IPS DF 4.7 (cell line): ENCODE results near the gene TOX2.

Experiments
- DNase-seq: peaks from one replicate; pipeline ENCODE4 v3.0.0-alpha.2; 2013; ENCODE audit warnings: low spot score; ENCODE audit errors: extremely low read depth

The TOX2 gene

DNA sequence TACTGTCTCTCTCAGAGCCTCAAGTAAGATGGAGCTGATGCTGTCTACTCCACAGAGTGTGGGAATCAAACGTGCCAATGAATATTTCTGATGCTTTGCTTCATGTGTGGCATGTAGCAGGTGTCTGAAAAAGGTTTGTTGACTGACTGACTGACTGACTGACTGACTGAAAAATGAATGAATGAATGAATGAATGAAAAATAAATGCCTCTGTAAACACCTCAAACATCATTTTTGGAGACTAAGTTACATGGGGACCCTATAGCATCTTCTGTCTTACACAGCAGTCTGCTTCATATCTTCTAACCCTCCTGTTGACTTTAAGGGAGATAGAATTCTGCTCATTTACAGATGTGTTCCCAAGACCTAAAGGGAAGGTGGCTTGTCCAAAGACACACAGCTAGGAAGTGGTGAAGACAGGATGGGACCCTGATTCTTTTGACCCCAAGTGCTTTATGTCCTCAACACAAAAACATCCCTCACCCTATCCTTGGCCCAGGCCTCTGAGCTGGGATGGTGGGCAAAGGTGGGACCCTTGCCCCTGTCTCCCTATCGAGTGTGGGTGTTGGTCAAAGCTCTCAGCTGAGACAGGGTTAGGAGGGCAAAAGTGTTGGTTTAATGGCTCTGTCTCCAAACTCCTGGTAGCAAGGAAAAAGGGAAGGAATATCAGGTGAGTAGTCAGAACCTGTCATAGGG, 104.4 kb downstream of the TOX2 start:
- DNase-seq, result no peak

DNA sequence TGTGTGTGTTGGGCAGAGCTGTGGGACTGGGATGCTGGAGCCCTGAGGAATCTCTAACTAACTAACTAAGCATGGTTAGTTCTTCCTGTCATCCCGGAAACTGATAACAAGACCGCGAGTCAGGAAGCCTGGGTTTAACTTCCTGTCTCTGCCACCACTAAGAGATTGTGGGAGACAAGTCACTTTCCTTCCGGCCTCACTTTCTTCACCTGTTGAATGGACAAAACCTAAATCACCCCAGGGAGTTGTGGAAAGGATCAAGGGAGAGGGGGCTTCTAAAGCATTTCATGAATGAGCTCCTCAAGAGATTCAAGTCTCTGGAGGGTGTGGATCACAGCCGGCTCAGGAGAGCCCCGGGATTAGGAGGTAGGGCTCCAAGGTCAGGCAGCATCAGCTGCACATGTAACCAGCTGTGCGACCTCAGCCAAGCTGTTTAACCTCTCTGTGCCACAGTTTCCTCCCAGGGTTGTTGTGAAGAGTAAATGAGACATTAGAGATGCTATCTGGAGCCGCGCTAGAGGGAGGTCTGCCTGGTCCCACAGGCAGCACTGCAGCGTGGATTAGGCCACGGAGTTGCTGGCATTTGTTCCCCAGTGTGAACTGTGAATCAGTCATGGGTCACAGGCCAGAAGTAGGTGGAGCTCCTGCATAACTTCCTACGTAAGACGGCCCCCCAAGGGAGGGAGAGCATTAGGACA, 105.1 kb downstream of the TOX2 start:
- no peak for DNase-seq

DNA sequence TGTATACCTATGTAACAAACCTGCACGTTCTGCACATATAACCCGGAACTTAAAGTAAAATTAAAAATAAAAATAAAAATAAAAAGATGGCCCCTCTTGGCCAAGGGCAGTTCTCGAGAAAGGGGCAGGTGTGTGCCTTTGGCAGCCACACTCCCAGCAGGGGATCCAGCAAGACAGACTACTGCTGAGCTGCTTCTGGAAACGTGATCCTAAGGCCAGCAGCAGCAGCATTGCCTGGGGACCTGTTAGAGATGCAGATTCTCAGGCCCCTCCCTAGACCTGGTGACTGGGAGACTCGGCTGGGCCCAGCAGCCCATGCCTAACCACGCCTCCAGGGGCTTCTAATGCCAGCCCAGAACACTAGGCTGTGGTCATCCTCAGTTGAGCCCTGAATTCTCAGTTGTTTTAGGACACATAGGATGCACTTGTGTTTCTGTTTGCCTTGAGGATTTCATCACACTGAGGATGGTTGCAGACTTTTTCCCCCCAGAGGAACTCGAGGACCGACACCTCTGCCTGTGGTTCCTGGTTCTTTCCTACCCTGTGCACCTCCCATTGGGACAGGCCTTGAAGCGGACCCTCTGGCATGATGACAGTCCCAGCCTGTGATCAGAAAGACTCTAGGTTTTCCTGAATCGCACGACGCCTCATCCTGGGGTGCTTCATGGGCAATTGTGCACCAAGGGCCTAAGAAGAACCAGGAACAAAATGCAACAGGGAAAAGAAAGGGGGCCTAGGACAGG, 105.9 kb downstream of the TOX2 start:
- DNase-seq, result peak; percentile 7

DNA sequence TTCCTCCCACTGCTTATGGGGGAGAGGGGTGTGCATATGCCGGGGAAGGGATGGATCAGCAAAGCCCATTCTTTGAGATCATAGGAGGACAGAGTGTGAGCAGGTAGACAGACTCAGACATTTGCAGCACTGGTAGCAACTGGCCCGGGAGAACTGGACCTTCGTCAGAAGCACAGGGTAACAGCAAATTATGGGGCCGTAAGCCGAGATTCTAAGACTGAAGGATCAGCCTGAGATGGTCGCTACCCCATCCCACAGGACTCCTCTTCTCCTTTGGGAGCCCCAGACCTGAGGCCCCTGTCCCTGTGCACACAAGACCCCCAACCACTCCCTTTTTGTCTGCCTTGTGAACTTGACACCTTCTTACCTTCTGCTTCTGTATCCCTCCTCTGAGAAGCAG, 106.5 kb downstream of the TOX2 start:
- no peak for DNase-seq

DNA sequence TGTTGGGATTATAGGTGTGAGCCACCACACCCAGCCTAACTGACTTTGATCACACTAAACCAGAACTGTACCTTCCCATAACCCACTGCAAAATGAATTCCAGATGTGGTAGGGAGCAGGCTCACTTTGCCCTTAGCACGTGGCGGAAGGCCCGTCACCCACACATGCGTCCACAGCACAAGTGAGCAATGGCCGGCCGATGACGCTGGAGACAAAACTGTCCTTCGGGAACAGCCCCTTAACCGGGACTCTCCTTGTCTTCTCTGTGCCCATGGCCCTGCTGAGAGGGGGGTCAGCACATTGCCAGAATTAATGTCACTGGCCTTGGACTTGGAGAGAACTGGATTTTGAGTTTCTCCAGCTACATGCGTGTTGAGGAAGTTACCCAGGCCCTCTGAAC, 107.2 kb downstream of the TOX2 start:
- no peak for DNase-seq

DNA sequence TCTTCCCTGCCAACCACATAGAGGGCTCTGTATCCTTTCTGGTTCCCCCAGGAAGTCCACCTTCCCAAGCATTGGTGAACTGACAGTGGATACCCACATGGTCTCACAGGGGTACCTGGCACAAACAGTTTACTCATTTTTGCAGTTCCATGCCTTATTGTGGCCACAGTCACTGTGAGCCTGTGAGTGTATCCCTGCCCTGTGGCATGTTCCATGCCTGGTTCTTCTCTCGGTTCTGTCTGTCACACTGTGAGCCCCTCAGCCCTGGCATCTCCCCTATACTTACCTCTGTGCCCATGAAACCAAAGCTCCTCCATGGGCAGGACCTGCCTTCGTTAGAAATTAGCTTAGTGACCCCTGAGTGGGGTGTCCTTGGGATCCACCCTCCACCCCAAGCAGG, 107.8 kb downstream of the TOX2 start:
- DNase-seq, result no peak

DNA sequence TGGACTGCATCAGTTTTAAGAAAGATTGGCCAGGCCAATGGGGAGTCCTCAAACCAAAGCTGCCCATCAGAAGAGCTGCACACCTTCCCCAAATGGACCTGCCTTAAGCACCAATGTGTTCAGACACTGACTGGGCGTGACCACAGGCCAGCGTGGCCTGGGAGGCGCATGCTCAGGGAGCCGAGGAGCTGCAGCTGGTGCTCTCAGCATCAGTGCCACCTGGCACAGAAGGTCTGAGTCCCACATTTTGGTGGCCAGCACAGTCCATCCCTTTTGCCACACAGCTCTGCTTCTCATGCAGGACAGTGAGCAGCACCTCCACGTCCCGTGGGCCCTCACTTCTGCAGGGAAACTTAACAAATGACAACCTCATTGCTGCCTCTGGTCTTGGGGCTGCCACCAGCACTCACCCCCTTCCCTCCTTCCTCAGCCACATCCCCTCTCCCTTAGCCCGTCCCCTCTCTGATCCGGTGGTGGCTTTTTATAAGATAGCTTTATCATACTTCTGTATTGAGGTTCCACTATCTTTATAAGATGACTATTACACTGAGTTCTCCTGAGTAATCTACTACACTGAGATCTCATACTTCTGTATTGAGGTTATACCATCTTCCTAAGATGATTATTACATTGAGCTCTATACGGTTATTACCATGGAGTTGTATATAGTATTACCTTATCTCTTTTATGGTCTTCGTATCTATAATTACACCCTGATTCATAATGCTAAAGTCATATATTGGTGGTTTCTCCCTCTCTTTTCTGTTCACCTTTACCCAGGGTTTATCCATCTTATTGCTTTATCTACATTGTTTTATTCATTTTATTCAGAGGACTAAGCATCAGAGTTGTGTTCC, 109.1 kb downstream of the TOX2 start:
- DNase-seq, result no peak

DNA sequence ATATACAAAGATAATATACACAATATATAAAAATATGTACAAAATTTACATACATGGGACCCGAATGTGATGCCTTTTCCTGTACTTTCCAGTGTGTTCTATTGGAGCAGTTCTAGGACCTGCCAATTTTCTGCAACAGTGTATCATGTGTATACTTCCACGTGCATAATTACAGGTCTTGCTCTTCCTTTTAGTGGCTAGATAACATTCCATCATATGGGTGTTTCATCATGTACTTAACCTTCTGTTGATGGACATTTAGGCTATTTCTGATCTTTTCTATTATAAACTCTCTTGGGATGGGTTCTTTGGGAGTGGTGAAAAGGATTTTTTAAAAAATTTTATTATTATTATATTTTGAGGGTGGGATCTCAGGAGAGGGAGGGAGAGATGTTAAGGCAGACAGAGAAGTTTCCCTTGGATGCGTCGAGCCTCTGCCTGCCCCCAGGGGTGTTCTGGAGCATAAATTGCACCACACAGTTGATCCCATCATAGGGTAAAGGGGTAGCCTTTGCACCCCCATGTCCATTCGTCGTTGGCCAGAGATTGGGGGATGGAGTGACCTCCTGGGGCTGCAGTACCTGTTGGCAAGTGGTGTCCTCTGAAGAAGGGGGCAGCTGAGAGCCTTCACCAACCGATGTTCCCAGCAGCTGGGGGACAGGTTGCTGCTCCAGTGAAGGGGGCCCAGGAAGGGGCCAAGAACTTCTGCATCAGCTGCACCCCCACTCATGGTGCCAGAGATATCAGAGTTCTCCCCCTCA, 110.3 kb downstream of the TOX2 start:
- DNase-seq, result no peak

DNA sequence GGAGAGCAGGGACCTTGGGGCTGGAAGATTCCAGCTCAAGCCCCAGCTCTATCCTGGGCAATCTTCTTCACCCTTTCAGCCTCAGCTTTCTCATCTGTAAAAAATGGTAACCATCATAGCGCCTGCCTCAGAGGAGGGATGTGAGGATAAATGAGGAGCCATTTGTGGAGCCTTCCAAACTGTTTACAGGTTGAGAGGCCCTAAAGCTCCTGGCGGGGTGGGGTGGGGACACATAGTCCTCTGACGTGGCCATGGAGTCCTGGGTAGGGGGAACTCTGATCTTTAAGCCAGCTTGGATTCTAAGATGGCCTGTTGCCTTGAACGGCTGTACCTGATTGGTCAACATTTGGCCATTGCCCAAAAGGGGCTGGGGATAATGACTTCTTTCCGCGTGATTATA, 111.1 kb downstream of the TOX2 start:
- no peak for DNase-seq

DNA sequence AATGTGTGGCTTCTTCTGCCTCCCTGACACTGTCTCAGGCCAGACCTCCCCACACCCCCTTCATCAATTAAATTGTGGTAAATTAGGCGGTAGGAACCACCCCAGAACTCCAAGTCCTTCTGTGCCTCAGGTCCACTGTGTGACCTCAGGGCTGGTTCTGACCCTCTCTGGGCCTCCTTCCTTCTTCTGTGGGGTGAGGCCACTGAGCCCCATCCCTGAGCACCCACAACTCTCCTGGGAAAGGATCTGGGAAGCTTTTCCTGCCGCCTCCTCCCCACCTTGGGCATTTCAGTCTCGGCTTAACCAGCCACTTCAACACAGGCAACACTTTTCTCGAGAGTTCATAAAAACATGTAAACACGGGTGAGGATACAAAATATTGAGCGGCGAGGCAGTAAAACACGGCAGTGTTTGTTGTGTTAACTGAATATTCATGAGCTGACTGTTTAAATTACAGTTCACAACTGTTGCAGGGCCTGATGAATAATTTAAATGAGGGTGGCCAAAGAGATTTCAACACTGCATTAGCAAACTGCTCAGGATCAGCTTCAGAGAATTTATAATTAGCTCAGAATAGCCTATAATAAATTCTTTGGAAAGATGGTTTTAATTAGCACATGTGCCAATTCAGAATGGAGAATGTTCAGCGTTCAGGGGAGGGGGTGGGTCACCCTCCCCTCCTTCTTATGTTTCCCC, 112.1 kb downstream of the TOX2 start:
- DNase-seq, result no peak

DNA sequence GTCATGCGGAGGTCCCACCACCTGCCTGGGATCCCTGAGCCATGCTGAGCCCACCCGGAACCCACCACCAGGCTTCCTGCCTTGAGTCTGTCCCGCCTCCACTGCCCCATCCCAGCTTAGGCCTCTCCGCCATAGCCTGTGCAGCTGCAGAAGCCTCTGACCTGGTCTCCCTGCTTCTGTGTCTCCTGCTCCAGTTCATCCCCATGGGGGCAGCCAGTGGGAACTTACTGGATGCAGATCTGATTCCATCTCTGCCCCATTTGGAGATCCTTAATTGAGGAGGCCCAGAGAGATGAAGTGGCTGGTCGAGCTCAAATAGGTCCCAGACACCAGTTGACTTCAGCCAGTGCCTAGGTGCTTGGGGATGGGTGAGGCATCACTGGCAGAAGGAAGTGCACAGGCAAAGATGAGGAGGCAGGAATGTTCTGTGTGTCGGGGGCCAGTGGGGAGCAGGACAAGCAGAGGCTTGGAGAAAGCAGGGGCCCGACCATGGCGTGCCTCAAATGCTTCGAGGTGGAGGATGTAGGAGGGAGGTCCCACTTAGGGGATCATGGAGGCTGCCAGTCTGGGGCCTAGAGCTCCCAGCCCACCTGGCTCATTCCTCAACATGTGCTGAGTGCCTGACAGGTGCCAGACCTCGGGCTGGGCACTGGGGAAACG, 112.8 kb downstream of the TOX2 start:
- DNase-seq, result no peak

DNA sequence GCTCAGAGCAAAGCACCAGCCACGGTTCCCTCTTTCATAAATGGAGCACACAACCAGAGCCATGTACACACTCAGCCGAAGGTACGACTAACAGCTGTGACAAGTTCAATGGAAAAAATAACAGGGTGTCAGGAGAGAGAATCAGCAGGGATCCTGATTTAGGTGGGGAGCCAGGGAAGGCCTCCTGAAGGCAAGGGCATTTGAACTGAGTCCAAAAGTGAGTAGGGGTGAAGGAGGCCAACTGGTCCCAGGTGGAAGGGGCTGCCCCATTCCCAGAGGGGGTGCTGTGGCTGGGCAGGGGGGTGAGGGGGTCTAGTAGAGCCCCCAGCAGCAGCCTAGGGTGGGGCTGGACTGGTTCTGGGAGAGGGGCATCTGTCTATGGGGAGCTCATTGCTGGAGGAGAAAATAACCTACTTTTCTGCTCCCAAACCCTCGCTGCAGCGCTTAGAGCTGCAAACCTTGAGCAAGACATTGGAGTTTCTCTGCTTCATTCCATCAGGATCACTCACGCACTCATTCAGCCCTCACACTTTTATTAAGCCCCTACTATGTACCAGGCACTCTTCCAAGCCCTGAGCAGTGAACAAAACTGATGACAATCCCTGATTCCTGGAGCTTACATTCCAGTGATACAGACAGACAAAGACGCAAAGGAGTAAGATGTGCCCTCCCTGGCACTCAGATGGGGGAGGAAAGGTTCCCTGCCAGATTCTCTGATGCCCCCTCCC, 113.5 kb downstream of the TOX2 start:
- no peak for DNase-seq

DNA sequence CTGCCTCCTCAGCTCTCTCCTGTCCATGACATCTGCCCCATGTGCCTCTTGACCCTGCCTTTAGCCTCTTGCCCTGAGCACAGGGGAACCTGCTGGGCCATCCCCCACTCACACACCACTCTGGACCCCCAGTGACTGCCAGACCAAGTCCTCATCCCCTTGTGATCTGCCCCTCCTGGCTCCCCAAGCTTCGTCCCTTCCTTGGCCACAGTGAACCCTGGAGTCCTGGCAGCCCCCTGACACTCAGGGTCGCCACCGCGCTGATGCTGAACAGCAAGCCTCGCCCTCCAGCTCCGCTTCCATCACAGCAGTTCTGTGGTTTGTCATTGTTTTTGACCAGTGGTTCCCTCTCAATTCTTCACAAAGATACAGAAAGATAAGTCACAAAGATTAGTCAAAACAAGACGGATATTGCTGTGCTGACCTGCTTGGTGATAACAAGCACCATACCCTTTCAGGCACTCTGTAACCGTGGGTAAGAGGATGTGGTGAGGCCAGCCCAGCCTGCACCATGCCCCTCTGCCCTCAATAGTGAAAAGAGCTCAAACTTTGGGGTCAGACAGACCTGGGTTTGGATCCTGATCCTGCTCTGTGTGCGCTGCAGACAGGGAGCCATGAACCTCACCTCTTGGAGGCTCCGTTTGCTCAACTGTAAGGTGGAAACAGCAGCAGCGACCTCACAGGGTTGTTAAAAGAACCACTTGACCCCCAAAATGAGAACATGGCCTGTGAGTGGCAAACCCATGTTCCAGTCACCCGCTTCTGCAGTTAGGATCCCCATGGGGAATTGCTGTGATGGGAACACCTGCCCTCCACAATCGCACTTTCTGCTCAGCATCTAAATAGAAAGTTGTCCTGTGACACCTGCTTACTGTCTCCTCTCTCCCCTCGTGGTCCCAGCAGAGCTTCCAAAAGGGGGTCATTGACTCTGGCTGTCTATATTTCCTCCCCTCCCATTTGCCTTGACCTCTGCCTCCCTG, 114.5 kb downstream of the TOX2 start:
- DNase-seq, result no peak

DNA sequence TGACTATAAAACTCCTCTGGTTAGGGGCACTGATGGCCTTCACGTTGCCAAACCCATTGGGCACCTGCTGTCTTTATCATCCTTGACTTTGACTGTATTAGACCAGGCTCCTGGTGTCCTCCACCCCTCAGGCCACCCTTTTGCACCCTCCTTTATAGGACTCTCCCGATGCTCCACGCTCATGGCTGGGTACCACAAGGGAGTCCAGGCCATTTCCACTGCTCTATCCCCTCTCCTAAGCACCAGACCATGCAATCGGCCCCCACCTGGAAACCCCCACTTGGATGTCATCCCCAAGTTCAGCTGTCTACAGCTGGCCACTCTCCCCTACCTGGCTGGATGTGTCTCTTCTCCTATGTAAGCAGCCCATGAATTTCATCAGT, 115.2 kb downstream of the TOX2 start:
- no peak for DNase-seq

DNA sequence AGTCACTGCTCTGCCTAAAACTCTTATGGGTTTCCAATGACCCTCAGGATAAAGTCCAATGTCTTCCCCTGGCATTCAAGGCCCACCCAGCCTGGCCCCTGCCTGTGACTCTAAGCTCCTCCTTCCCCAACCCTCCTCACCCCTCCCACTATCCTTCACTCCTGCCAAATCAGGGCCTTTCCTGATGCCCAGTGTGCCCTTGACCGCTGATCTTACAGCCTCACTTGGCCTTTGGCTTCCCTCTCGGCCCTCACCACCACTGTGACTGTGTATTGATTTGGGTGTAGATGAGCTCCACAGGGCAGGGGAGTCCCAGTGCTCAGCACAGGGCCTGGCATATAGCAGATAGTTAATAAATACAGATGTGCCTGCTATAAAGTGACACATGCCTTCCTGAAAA, 115.7 kb downstream of the TOX2 start:
- DNase-seq, result no peak

DNA sequence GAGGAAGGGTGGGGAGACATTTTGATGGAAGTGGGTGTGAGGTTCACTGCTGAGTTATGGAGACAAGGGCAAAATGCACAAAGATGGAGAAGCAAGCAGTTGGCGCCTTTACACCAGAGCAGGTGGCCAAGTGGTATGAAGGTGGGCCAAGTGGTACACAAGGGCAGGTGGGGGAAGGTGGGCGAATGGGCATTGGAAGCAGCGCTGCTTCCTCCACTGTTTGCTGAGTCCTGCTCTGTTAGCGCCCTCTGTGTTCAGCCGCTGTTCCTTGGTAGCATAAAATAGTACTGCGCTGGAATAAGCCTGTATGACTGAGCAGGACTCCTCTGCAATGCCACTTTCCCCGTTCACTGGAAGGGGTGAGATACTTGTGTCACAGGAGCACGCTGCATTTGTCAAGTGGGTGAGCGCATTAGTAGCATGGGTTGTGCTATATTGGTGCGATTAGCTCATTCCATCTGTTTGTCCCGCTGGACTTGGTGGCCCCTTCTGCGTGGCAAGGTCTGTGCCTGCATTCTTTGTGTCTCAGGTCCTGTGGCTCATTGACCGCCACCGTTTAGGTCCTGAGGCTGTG, 116.4 kb downstream of the TOX2 start:
- no peak for DNase-seq

DNA sequence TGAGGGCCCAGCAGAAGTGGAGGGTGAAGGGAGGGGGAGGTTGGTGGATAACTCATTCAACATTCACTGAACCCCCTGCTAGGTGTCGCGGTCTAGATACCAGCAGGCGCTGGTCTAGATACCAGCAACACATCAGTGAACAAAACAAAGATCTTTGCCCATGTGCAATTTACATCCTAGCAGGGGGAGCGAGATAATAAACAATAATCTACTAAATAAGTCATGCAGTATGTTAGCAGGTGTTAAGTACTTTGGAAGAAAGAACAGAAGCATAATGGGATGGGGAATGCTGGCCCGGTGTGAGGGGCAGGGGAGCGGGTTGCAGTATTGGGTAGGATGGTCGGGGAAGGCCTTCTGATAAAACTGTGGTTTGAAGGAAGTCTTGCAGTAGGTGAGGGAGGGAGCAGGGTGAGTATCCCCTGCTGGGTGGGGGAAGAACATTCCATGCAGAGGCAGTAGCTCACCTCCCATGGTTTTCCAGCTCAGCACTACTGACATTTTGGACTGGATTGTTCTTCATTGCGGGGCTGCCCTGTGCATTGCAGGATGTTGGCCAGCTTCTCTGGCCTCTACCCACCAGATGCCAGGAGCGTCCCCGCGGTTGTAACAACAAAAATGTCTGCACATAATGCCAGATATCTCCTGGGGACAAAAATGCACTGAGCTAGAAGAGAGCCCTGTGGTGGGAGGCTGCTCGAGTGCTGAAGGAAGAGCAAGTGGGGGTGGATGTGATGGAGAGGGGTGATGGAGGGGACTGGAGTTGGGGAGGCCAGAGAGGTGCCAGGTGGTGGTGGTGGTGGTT, 117.3 kb downstream of the TOX2 start:
- DNase-seq, result no peak
